ENCODE results near the gene FGR.
A peak's percentile ranks its signal among the peaks of the same experiment; 100 is the strongest.

Gene FGR

DNA sequence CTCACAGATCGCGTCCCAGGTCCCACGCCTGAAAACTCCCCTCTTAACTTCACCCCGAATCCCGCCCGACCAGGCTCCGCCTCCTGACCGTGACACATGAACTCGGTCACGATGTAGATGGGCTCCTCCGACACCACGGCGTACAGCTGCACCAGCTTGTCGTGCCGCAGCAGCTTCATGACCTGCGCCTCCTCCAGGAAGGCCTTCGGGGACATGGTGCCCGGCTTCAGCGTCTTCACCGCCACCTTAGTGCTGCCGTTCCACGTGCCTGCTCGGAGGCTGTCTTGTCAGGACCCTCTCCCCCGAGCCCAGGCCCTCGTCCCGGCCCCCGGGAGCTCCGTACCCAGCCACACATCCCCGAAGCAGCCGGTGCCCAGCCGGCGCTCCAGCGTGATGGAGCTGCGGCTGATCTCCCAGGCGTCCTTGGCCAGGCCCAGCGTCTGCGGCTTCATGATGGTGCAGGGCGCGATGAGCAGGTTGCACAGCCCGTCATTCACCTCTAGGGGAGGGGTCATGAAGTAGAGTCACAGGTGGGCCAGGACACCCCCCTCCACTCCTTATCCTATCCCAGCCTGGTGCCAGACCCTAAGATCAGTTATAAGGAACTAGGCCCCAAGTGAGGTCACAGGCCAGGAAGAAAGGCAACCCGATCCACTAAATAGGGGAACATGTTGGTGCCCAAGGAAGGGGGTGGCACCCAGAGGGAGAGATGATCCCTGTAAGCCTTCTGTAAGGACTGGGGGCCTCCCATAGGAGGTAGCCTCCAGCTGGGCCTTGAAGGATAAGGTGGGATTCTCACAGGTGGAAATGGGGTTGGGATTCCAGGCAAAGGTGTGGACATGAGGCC is 19.4 kb downstream of the FGR start:
- no peak for DNase-seq (ENCODE audit: low read depth in 2 of 2)

DNA sequence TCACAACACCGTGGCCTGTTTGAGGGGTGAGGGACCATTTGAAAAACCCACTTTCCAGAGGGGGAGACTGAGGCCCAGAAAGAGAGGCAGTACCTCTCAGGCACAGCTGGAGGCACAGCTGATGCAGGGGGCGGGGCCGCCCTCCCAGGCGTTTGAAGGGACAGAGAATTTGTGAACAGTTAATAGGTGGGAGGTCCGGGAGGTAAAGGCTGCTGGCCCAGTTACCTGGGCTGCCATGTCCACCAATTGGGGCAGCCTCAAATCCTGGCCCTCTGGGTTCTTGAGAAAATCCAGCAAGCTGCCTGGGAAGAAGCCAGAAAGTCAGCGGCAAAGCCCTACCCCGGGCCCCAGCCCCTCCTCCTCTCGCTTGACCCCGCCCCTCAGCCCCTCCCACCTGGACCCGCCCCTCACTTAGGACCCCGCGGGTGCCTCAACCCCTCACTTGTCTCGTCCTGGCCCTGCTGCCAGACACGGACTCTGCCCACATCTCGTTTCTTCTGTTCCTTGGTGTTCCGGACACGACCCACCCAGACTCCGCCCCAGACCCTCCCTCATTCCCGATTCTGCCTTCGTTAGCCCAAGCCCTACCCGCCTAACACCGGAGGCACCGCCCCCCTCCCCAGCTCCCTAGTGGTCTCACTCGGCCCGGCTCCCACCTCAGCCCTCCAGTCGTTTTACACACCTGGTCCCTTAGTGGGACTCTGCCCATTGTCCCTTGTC is 20.2 kb downstream of the FGR start:
- no peak for DNase-seq (ENCODE audit: low read depth in 2 of 2)

DNA sequence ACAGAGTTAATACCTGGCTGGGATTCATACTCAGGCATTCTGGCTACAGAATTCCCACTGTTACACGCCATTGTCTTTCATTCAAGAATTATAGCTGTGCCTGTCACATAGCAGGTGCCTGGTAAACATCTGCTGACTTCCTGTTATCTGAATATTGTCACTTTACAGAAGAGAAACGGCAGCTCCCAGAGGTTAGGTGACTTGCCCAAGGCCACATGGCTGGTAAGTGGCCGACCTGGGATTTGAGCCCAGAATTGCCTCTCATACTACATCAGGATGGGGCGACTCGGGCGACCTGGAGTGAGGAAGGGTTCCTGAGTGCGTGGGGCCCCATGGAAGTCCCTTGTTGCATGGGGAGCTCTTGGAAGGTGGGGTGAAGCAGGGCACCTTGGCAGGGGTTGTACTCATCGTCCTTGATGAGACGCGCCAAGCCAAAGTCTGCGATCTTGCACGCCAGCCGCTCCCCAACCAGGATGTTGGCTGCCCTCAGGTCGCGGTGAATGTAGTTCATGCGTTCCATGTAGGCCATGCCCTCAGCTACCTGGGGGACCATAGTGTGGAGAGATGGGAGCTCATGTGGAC is 20.9 kb downstream of the FGR start:
- no peak for DNase-seq (ENCODE audit: low read depth in 2 of 2)

GRCh38 chr1:27612718-27613117 is 22.3 kb downstream of the FGR start:
- DNase-seq (ENCODE audit: low read depth in 2 of 2), result no peak

DNA sequence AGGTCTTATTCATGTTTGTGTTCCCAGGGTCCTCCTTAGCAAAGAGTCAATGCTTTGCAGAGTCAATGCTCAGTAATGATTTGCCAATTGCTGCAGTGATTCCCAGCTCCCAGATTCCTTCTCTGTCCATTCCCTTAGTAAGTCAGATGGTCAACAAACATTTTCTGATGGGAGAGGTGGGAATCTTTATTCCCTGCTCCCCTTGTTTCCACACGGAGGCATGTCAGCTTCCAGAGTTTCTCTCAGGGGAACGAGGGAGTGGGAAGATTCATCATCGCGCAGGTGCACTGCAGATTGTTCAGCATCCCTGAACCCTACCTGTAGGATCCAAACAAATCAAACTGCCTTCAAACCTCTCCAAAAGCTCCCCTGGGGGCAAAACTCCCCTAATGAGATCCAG is 23.5 kb downstream of the FGR start:
- no peak for DNase-seq (ENCODE audit: low read depth in 2 of 2)

DNA sequence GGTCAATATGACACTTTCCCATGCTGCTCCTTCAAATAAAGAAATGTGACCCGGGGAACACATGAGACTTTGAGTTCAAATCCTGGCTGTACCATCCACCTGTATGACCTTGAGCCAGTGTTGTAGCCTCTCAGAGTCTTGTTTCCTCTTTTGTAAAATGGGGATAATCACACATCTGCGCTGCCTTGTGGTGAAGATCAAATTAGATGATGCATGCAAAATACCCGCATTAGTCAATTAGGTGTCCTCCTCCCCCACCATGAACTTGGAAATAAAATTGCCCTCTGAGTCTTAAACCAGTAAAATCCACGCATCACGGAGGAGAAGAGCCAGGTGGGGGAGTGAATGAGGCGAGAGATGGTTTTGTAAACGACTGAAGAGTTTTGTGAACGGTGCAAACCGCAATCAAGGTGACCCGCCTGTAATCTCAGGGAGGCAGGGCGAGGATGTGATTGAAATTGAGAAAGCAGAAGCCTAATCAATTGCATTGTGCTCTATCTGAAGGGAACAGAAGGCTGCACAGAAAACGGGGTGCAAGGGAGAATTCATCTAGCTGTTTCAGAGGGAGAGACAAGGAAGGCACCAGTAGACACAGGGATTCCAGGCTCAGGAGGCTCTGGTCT is 25.3 kb downstream of the FGR start:
- DNase-seq (ENCODE audit: low read depth in 2 of 2), result no peak

DNA sequence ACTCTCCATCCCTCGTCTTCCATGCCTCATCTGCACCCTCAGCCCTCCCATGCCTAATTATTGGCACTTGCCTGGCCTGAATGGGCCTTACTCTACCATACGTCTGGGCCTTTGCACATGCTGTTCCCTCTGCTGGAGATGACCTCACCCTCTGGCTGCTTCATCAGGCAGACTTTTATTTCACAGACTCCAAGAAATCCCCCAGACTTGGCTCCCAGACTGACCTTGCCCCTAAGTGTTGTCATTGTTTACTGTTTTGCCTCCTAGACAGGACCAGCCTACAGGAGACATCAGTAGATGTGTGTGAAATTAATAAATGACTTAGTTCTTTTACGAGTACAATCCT is 25.8 kb downstream of the FGR start:
- DNase-seq (ENCODE audit: low read depth in 2 of 2), result no peak

DNA sequence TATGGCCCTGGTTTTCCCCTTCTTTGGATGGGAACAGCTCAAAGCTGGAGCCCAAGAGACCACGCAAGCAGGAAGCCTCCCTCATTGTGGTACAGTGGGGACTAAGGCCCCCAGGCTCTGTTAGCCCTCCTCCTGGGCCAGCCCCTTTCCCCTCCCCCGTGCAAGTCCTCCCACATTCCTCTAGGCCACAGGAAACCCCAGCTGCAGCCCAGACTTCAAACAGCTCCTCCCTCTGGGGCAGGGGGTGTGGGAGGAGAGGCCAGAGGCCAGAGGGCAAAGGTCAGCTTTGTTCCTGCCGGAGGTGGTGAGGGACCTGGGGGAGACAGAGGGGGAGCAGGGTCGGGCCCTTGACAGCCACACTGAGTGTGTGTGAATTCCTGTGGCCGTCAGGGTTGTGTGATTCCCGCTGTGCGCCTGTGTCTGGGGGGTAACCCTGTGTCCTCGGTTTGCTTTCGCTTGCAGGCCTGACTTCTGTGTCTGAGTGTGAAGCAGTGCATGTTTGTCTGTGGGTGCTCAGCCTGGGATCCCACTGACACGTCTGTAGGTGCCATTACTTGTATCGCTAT is 27.7 kb downstream of the FGR start:
- DNase-seq (ENCODE audit: low read depth in 2 of 2), result no peak

- no peak for DNase-seq (ENCODE audit: low read depth in 2 of 2)
These were observed 28.2 kb downstream of the FGR start for GRCh38 chr1:27606708-27607238.

- DNase-seq (ENCODE audit: low read depth in 2 of 2), result no peak
These were observed 28.9 kb downstream of the FGR start for GRCh38 chr1:27605796-27606707.

DNA sequence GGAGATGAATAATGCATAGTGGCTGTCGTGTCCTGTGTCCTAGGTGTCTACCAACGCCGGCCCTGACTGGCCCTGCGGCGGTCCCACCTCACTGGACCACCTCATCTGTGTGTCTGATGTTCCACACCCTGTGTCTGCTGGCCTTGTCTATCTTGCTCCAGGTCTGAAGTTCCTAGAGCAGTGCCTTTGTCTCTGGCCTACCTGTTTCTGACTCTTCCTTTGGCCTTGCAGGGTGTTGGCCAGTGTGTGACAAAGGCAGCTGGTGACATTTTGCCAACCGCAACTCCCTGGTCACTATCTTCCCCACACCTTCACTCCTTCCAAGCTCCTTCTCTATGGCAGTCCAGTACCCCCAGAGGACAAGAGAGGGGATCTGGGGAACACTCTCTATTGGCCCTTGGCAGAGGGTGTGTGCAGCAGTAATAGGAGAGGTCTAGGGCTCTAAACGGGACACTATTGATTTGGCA is 29.7 kb downstream of the FGR start:
- no peak for DNase-seq (ENCODE audit: low read depth in 2 of 2)

DNA sequence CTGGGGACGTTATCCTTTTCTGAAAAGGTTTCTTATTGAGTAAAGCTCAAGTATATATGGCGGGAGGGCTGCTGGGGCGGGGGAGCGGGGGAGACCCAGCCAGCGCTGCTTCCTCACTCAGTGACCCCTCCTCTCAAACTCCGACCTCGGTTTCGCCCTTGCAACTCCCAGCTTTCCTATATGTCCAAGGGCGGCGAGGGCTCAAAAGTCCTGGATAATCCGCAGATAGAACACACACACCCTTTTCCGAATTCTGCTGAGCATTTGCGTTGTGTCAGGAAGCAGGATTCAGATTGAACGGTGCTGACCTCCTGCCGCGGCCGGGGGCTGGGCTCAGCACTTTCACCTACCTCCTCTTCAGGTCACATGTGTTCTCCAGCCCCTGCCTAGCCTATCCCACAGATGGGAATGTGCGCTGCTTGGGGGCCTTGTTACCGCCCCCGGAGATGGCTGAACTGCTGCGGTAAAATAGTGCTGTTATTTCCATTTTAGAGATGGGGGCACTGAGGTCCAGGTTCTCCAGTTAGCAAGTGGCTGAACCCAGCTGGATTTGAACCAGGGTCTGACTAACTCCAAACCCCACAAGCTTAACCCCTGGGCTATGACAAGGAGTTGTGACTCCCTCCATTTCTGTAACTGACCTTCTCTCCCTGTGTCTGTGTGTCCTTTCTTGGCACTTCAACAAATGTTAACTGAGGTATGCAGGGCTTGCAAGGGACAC is 30.2 kb downstream of the FGR start:
- no peak for DNase-seq (ENCODE audit: low read depth in 2 of 2)

DNA sequence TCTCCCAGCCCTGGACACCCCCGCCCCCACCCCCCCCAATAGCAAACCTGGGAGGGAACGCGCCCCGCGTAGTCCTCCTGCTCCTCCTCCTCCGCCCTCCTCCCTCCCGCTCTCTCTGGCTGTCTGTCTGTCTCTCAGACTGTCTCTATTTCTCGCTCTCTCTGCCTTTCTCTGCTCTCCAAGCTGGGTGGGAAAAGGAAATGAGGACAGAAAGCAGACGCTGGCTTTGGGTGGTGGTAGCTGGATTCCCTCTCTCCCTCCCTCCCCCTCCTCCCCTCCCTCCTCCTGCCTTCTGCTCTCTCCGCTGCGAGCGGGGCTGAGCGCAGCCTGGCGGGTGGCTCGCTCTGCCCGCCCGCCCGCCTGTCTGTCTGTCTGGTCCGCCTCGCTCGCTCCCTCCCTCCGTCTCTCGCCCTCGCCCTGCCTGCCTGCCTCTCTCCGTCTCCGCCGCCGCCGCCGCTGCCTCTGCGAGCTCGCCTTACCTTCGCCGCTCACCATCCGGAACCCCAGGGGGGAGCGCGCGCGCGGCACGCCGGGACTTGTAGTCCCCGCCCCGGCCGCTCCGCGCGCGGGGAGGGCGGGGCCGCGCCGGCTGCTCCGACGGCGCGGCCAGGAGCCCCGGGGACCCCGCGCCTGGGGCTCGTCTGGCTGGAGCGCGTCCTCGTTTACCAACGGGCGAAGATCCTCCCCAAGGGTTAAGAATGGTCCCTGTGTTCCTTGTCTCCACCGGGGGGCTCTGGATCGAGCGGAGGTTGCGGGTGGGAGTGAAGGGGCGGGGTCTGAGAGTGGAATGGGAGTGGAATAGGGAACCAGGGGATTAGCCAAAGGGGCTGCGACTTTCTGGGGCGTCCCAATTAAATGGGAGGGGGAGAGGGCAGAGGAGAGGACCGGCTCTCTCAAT is 31.1 kb downstream of the FGR start, which contains the start of gene AHDC1:
AHDC1 (minus strand) TSS at position 464 of the 898 bp plus-strand sequence. CDS start 52,029 bp downstream, outside the sequence.
- peak; percentile 69 to 73 for DNase-seq (ENCODE audit: low read depth in 2 of 2)

- DNase-seq (ENCODE audit: low read depth in 2 of 2), result no peak
These were observed 31.7 kb downstream of the FGR start for GRCh38 chr1:27603309-27603680.

DNA sequence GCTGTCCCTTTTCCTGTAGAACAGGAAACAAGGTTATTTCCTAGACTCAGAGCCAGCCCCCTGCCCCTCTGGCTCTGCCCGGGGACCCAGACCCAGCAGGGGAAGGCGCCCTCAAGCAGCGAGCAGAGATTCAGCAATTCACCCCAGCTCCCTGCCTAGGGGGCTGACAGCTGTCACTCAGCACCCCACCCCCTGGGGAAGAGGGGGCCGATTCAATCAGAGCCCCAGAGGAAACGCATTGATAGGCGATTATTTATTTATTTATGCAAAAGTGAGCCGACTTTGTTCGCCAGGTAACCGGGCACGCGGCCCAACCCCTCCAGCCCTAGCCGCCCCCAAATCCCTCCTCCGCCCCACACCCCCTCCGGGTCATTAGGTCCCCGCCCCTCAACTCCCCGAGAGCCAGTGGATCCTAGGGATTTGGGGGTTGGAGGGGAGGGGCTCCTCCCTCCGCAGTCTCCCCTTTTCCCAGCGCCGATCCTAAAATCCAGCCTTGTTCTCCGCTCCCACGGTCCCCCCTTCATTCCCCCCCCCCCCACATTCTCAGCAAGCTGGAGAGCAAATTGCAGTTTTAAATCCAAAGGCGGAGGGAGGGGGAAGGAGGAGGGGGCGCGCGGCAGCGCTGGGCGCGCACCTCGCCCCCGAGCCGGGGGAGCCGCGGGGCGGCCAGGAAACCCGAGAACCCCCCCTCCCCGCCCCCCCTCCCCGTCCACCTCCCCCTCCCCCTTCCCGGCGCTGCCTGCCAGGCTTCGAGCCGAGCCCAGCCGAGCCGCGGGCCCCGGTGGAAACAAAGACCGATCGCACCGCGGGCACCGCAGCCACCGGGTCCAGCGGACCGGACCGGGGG is 32.3 kb downstream of the FGR start:
- no peak for DNase-seq (ENCODE audit: low read depth in 2 of 2)

DNA sequence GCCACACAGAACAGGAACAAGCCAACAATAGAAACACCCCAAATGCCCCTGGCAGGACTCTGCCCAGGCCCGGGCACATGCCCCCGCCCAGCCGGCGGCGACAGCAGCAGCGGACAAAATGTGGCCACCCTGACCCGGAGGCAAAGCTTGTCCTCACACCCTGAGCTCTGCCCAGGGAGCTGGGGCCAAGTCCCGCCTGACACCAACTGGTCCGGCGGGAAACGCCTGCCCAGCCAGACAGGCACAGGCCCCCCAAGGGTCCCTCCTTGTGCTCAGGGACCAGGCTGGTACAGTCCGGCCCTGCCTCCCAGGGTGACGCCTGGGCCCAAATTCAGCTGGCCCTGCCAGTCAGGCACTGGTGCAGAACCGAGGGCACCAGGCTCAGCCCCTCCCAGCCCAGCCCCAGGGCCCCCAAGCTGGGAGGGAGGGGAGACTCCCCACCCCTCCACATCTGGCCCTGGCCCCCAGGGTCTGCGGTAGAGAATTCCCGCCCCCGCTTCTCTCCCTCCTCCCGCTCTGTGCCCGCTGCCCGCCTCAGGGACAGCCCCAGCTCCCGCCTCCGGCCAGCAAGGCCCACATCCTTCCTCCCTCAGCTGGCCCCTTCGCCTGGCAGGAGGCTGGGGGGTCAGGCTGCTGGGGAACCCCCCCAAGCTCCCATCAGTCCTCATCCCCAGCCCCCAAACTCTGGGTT is 33.1 kb downstream of the FGR start:
- DNase-seq (ENCODE audit: low read depth in 2 of 2), result no peak

DNA sequence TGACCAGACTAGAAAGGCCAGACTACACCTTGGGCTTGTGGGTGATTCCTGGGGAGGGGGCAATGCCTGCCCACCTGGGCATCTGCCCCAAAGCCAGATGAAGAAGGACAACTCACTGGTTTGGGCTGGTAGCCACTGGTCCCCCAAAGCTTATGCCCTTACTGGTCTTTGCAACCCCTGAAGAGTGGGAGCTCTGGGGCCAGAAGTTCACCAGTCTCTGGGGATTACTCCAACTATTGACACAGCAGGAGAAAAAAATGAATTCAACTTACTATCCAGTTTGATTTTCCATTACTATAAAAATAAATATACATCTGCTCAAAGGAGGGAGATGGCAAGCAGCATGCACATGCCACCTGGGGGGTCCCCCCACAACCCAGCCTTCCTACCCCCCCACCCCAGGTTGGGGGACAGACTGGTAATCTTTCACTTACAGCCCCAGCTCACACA is 33.6 kb downstream of the FGR start:
- DNase-seq (ENCODE audit: low read depth in 2 of 2), result no peak

Measured in fibroblast of skin of left biceps (primary cell).